H1 (cell line): ENCODE data around the gene INAFM1. TPM values are rescaled to one million over a fixed set of nuclear protein-coding genes. Genes with fewer than 3 reads are reported as not detected.

Experiments used
- CREB1 ChIP-seq: IDR thresholded peaks from 2 replicates; pipeline ENCODE4 v1.6.1; 2012; ENCODE audit warnings: inconsistent platforms
- HDAC6 ChIP-seq: IDR thresholded peaks from one replicate; pipeline ENCODE4 v1.7.1; 2012; ENCODE audit warnings: low read depth, mild to moderate bottlenecking, inconsistent platforms, low read length, moderate library complexity
- KDM4A ChIP-seq: IDR thresholded peaks from one replicate; pipeline ENCODE4 v1.7.1; 2012; ENCODE audit warnings: low read depth, mild to moderate bottlenecking, moderate library complexity, low read length, inconsistent platforms; ENCODE audit not compliant: severe bottlenecking
- RAD21 ChIP-seq, 2 experiments: IDR thresholded peaks in 1 of 2; conservative IDR thresholded peaks in 1 of 2; 2 replicates each; pipeline ENCODE4 v1.6.1; 2011; ENCODE audit warnings: low read depth in 2 of 2, low read length in 2 of 2, improper control_type of control experiment in 1 of 2, inconsistent platforms in 1 of 2, mild to moderate bottlenecking in 1 of 2, moderate library complexity in 1 of 2
- RXRA ChIP-seq: IDR thresholded peaks from 2 replicates; pipeline ENCODE4 v1.6.1; 2011; ENCODE audit warnings: low read depth, mild to moderate bottlenecking, low read length, moderate library complexity; ENCODE audit not compliant: insufficient read depth
- SP2 ChIP-seq: IDR thresholded peaks from 2 replicates; pipeline ENCODE4 v1.6.1; 2012; ENCODE audit warnings: mild to moderate bottlenecking, low read length, inconsistent platforms
- SRF ChIP-seq: IDR thresholded peaks from 2 replicates; pipeline ENCODE4 v1.6.1; 2011; ENCODE audit warnings: mild to moderate bottlenecking, low read depth, low read length, moderate library complexity
- TBP ChIP-seq: IDR thresholded peaks from 2 replicates; pipeline ENCODE4 v1.6.1; 2011; ENCODE audit warnings: low read depth, low read length, improper control_type of control experiment
- TCF12 ChIP-seq: IDR thresholded peaks from 2 replicates; pipeline ENCODE4 v1.6.1; 2011; ENCODE audit warnings: low read depth, mild to moderate bottlenecking, low read length
- YY1 ChIP-seq: IDR thresholded peaks from 2 replicates; pipeline ENCODE4 v1.6.1; 2011; ENCODE audit warnings: low read depth, mild to moderate bottlenecking, low read length
- polyA plus RNA-seq, 7 experiments: library from polyadenylated mRNA; depleted of rRNA in 3 of 7; stranded (reverse) in 5 of 7; unstranded in 2 of 7; fragments of >200 nt in 5 of 7; fragments of 200-250 nt in 2 of 7; gene quantifications; 1 replicate in 5 of 7; 2 replicates in 1 of 7; 4 replicates in 1 of 7; pipeline versions ENCODE4 v1.2.1 to v1.2.3, GENCODE V29; 2011 to 2013; ENCODE audit warnings: missing spikeins in 2 of 7, mixed read lengths in 2 of 7
- total RNA-seq: library from RNA; stranded (reverse); fragmentation: NEBNext Ultra II Directional; extraction: Animal tissue kit (Norgen Biotek cat#: 25700); gene quantifications from 2 replicates; pipeline ENCODE4 v1.2.1, GENCODE V29; 2021
- TF ChIP-seq, protein P1 (sequence below): fragments of 300-600 bp; sonication (generic); IDR thresholded peaks from 2 replicates; pipeline ENCODE4 v1.7.1; 2012; ENCODE audit warnings: low read length, moderate library complexity, mild to moderate bottlenecking, inconsistent platforms; ENCODE audit not compliant: insufficient replicate concordance

The INAFM1 gene
- total and polyA plus RNA-seq, 2 of the 8 experiments (the other 6 are each of a cell fraction or from before 2014, with no cell fraction given): 2.6 to 3.4 TPM

DNA sequence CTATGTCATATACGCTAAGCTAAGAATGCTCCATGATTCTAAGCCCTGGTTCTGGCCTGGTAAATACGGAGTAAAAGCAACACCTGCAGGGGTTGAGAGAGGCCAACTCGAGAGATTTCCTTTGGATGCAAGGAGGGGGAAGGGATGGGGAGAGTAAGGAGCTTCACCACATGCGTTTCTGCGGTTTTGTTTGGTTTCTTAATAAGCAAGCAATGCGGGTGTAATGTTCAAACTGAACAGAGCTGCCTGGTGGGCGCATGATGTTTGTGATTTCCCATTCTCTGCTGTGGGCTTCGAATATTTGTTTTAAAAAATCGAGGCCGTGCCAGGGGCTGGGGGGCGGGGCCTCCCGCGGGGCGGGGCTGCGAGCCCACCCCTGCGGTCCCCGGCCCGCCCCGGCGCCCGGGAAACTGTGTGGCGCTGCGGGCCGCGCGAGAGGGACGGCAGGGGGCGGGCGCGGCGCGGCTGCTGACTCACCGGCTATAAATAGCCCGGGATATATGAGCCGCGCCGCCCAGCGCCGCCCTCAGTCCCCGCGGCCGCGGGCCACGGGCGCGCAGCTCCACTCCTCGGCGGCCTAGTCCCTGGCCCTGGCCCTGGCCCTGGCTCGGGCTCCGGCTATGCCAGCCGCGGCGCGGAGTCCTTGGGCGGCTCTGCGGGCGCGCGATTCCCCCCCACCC, 48.8 kb upstream of the INAFM1 start (continued):
- peak; percentile 44 for TF ChIP-seq KDM4A
- TF ChIP-seq TBP: peak; percentile 97
- TF ChIP-seq CREB1: peak; percentile 68; the same call in 1 of the 2 replicates
- TF ChIP-seq RAD21 (IDR thresholded peaks at IDR 0.05 in 1 of 2, conservative IDR thresholded peaks at IDR 0.05 in 1 of 2; ENCODE audit: low read depth in 2 of 2, low read length in 2 of 2): no peak
- TF ChIP-seq YY1: 0 out of 2 replicates have a peak, but pooled peaks have one; percentile 2
- TF ChIP-seq SRF: no peak
- TF ChIP-seq SP2: no peak
- TF ChIP-seq TCF12: 0 out of 2 replicates have a peak, but pooled peaks have one; percentile 59
- TF ChIP-seq HDAC6: no peak
- TF ChIP-seq RXRA: no peak
- TF ChIP-seq, protein P1, sequence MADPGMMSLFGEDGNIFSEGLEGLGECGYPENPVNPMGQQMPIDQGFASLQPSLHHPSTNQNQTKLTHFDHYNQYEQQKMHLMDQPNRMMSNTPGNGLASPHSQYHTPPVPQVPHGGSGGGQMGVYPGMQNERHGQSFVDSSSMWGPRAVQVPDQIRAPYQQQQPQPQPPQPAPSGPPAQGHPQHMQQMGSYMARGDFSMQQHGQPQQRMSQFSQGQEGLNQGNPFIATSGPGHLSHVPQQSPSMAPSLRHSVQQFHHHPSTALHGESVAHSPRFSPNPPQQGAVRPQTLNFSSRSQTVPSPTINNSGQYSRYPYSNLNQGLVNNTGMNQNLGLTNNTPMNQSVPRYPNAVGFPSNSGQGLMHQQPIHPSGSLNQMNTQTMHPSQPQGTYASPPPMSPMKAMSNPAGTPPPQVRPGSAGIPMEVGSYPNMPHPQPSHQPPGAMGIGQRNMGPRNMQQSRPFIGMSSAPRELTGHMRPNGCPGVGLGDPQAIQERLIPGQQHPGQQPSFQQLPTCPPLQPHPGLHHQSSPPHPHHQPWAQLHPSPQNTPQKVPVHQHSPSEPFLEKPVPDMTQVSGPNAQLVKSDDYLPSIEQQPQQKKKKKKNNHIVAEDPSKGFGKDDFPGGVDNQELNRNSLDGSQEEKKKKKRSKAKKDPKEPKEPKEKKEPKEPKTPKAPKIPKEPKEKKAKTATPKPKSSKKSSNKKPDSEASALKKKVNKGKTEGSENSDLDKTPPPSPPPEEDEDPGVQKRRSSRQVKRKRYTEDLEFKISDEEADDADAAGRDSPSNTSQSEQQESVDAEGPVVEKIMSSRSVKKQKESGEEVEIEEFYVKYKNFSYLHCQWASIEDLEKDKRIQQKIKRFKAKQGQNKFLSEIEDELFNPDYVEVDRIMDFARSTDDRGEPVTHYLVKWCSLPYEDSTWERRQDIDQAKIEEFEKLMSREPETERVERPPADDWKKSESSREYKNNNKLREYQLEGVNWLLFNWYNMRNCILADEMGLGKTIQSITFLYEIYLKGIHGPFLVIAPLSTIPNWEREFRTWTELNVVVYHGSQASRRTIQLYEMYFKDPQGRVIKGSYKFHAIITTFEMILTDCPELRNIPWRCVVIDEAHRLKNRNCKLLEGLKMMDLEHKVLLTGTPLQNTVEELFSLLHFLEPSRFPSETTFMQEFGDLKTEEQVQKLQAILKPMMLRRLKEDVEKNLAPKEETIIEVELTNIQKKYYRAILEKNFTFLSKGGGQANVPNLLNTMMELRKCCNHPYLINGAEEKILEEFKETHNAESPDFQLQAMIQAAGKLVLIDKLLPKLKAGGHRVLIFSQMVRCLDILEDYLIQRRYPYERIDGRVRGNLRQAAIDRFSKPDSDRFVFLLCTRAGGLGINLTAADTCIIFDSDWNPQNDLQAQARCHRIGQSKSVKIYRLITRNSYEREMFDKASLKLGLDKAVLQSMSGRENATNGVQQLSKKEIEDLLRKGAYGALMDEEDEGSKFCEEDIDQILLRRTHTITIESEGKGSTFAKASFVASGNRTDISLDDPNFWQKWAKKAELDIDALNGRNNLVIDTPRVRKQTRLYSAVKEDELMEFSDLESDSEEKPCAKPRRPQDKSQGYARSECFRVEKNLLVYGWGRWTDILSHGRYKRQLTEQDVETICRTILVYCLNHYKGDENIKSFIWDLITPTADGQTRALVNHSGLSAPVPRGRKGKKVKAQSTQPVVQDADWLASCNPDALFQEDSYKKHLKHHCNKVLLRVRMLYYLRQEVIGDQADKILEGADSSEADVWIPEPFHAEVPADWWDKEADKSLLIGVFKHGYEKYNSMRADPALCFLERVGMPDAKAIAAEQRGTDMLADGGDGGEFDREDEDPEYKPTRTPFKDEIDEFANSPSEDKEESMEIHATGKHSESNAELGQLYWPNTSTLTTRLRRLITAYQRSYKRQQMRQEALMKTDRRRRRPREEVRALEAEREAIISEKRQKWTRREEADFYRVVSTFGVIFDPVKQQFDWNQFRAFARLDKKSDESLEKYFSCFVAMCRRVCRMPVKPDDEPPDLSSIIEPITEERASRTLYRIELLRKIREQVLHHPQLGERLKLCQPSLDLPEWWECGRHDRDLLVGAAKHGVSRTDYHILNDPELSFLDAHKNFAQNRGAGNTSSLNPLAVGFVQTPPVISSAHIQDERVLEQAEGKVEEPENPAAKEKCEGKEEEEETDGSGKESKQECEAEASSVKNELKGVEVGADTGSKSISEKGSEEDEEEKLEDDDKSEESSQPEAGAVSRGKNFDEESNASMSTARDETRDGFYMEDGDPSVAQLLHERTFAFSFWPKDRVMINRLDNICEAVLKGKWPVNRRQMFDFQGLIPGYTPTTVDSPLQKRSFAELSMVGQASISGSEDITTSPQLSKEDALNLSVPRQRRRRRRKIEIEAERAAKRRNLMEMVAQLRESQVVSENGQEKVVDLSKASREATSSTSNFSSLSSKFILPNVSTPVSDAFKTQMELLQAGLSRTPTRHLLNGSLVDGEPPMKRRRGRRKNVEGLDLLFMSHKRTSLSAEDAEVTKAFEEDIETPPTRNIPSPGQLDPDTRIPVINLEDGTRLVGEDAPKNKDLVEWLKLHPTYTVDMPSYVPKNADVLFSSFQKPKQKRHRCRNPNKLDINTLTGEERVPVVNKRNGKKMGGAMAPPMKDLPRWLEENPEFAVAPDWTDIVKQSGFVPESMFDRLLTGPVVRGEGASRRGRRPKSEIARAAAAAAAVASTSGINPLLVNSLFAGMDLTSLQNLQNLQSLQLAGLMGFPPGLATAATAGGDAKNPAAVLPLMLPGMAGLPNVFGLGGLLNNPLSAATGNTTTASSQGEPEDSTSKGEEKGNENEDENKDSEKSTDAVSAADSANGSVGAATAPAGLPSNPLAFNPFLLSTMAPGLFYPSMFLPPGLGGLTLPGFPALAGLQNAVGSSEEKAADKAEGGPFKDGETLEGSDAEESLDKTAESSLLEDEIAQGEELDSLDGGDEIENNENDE: no peak
